Adrenal gland (tissue), 12 donors: ENCODE results near the gene KDM4D. TPM values are rescaled to one million over a fixed set of nuclear protein-coding genes. Genes with fewer than 3 reads are reported as not detected.
A peak's percentile ranks its signal among the peaks of the same experiment; 100 is the strongest.

ENCODE experiments used
- DNase-seq, 7 donors: peaks; one replicate each; pipeline ENCODE4 v3.0.0-alpha.2; 2019 to 2020
- H3K27ac ChIP-seq, 5 donors: fragments of 200-600 bp; sonication (generic) in 4 of 5; 1 replicate in 3 of 5; 2 replicates in 2 of 5; pipeline versions ENCODE4 v1.5.1 to v1.8.0; 2016 to 2020; ENCODE audit warnings: mild to moderate bottlenecking in 1 of 5
- H3K27me3 ChIP-seq: fragments of 200-600 bp; 2 replicates; pipeline ENCODE4 v1.8.0; 2021
- H3K36me3 ChIP-seq, 2 donors: fragments of 200-600 bp; replicated peaks in 1 of 2; 1 replicate in 1 of 2; 2 replicates in 1 of 2; pipeline versions ENCODE4 v1.5.1 to v1.8.0; 2018 to 2022
- H3K4me1 ChIP-seq, 2 donors: fragments of 200-600 bp; replicated peaks in 1 of 2; 1 replicate in 1 of 2; 2 replicates in 1 of 2; pipeline versions ENCODE4 v1.5.1 to v1.8.0; 2018 to 2021
- H3K4me3 ChIP-seq, 4 donors: fragments of 200-600 bp; sonication (generic) in 3 of 4; one replicate each; pipeline ENCODE4 v1.5.1; 2016 to 2018
- H3K9me3 ChIP-seq, 3 donors: fragments of 200-600 bp; sonication (generic) in 1 of 3; replicated peaks in 1 of 3; 1 replicate in 2 of 3; 2 replicates in 1 of 3; pipeline versions ENCODE4 v1.5.1 to v1.8.0; 2016 to 2021
- POLR2A ChIP-seq, 2 donors: fragments of 450-650 bp; IDR thresholded peaks; one replicate each; pipeline ENCODE4 v1.6.1; 2017; ENCODE audit warnings: antibody characterized with exemption in 2 of 2, mild to moderate bottlenecking in 2 of 2, moderate library complexity in 1 of 2
- WGBS, 4 donors: extraction: QIAGEN DNeasy Blood & Tissue Kit in 2 of 4; methylation state at CpG; one replicate each; pipeline versions ENCODE4 v1.1.5 to v1.1.7; 2013 to 2017; 5-methylcytosine and 5-hydroxymethylcytosine counted together
- intact Hi-C, 2 donors: fragments of 100-400 bp; cut with DNase I; formaldehyde crosslinking; loops; one replicate each; pipeline versions ENCODE4 v1.14.1 to v1.15.0; 2022 to 2023
- polyA plus RNA-seq, 3 donors: library from polyadenylated mRNA; stranded (reverse); fragments of 200-250 nt in 2 of 3; fragments of 350-450 nt in 1 of 3; fragmentation: Illumina TruSeq in 1 of 3; extraction: RNeasy Lipid Tissue Mini Kit (QIAGEN cat#74804) in 1 of 3; gene quantifications; one replicate each; pipeline ENCODE4 v1.2.3, GENCODE V29; 2013 to 2014
- total RNA-seq, 9 donors: library from RNA; depleted of rRNA in 4 of 9; stranded (reverse); fragments of >200 nt in 4 of 9; fragments of 120-200 nt in 1 of 9; fragmentation: NEBNext Ultra II Directional in 1 of 9; extraction: Animal tissue kit (Norgen Biotek cat#: 25700) in 1 of 9; gene quantifications; one replicate each; pipeline versions ENCODE4 v1.1.0 to v1.2.4, GENCODE V29; 2013 to 2023
- TF ChIP-seq, protein P1 (sequence below), 6 experiments: fragments of 450-650 bp in 4 of 6; fragments of 200-600 bp in 2 of 6; sonication (generic) in 1 of 6; IDR thresholded peaks; 1 replicate in 5 of 6; 2 replicates in 1 of 6; pipeline versions ENCODE4 v1.5.1 to v1.8.0; 2016 to 2021; ENCODE audit warnings: antibody characterized with exemption in 6 of 6, mild to moderate bottlenecking in 2 of 6, moderate library complexity in 1 of 6
- donor health status: healthy with polysubstance abuse.
- donor health status: Bipolar disorder and iron deficiency.
- donor health status: DM: yes; HTN: yes; CAD: no.
- donor health status: DM: no; HTN: no; CAD: no.
- donor health status: DM: no; HTN: no; CAD: no.
- donor health status: DM: yes; HTN: yes; CAD: no.

KDM4D gene
- total and polyA plus RNA-seq, 12 donors = 0.40 to 2.4 (median 1.2) TPM

DNA sequence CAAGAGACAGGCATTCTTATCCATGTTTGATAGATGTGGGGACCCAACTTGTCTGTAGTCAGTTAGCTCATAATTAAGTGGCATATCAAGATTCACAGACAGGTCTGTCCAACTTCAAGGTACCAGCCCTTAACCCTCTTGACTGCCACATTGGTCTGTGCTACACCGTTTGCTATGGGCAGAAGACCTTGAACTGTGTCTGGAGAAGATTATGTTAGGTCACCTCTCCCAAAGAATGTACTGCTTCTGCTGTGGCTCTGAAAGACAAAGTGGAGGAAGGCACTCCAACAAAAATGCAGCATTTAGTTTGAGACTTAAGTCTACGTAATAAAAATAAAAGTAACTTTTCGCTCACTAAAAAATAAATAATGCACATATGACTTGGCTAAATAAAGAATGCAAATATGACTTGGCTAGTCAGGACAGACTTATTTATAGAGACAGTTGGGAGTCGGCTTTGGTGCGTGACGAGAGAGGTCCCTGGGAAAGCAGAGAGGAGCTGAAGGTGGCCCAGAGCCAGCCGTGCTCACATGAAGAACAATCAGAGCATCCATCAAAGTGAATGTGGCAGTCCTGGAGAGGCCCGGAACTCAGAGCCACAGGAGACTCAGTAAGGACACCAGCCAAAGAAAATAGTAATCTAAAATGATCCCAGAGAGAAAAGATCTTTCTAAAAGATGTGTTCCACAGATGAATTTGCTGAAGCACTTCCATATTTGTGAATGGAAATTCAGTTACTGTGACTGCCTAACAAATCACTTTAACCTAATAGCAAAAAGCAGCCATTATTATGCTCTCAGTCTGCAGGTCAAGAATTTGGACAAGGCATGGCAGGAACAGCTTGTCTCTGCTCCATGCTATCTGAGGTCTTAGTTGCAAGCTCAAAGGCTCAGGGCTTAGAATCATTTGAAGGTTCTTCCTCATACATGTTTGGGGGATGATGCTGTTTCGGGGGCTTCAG is 35.1 kb upstream of the KDM4D start:
- peak overlapping the region in 3 of 5 donors; percentile 45 to 85 (median 68) for H3K27ac ChIP-seq
- no peak overlapping the region for H3K4me3 ChIP-seq
- 23 to 30% (median 27%) methylated on average over 9 of the region's 9 CpGs for WGBS, 4 donors
- intact Hi-C loops = no loop called here
- H3K27me3 ChIP-seq = no peaks in the 10 kb centered on the region
- no peaks in the 10 kb centered on the region for H3K36me3 ChIP-seq
- TF ChIP-seq, protein P1, sequence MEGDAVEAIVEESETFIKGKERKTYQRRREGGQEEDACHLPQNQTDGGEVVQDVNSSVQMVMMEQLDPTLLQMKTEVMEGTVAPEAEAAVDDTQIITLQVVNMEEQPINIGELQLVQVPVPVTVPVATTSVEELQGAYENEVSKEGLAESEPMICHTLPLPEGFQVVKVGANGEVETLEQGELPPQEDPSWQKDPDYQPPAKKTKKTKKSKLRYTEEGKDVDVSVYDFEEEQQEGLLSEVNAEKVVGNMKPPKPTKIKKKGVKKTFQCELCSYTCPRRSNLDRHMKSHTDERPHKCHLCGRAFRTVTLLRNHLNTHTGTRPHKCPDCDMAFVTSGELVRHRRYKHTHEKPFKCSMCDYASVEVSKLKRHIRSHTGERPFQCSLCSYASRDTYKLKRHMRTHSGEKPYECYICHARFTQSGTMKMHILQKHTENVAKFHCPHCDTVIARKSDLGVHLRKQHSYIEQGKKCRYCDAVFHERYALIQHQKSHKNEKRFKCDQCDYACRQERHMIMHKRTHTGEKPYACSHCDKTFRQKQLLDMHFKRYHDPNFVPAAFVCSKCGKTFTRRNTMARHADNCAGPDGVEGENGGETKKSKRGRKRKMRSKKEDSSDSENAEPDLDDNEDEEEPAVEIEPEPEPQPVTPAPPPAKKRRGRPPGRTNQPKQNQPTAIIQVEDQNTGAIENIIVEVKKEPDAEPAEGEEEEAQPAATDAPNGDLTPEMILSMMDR (IDR thresholded peaks at IDR 0.05) = no peak
- no peak for TF ChIP-seq POLR2A (IDR thresholded peaks at IDR 0.05)
- H3K4me1 ChIP-seq = peaks cover 6 to 18% of the 10 kb centered on the region in 2 donors
- H3K9me3 ChIP-seq = no peaks in the 10 kb centered on the region
- peak; percentile 67 to 96 (median 80) for DNase-seq

DNA sequence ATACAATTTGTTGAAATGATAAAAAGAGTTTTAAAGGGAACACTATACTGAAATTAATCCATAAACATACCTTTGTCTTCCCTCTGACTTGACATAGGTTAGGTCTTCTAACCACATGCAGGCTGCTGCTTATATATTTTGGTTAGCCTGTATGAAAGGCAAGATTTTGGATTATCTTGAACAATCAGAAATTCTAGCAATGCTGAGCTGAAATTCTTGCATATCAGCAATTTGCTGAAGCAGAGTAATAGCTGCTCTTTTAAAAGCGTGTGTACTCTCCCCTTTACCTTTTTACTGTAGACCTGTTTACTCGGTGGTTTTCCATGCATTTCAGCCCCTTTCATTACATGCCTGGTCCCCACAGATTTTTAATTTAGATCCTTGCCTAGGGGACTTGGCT is 34.2 kb upstream of the KDM4D start:
- H3K4me3 ChIP-seq = no peak overlapping the region
- H3K4me1 ChIP-seq = peaks cover 6 to 13% of the 10 kb centered on the region in 2 donors
- WGBS, 4 donors = 81 to 95% (median 89%) methylated on average over 2 of the region's 2 CpGs
- no peak for DNase-seq
- peak overlapping the region in 3 of 5 donors; percentile 35 to 85 (median 45) for H3K27ac ChIP-seq
- H3K27me3 ChIP-seq = no peaks in the 10 kb centered on the region
- intact Hi-C loops = no loop called here
- no peak for TF ChIP-seq POLR2A (IDR thresholded peaks at IDR 0.05)
- H3K9me3 ChIP-seq = no peaks in the 10 kb centered on the region
- no peaks in the 10 kb centered on the region for H3K36me3 ChIP-seq

DNA sequence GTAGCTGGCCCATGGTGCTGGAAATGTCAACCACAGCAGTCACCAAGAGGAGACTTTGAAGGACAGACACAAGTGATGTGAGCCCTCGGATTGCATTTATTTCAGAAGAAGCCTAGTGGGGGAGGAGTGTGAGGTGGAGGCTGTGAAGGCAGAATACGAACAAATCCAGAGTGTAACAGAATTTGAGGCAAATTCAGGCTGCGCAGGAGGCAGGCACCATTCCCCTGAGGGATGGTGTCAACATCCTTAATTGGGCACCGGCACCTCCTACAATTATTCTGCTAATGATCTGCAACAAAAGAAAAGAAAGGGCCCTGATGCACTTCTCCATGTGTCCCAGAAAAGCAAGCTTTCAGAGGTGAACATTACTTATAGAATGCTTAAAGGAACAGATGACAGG is 32.4 kb upstream of the KDM4D start:
- TF ChIP-seq, protein P1 (IDR thresholded peaks at IDR 0.05) = no peak
- no peak for TF ChIP-seq POLR2A (IDR thresholded peaks at IDR 0.05)
- Histone ChIP-seq H3K27me3 (no peaks in the 10 kb centered on the region), H3K27ac (no peak overlapping the region), H3K4me1 (peaks cover 6 to 13% of the 10 kb centered on the region in 2 donors), H3K4me3 (no peak overlapping the region), H3K36me3 (no peaks in the 10 kb centered on the region), H3K9me3 (no peaks in the 10 kb centered on the region)
- no peak for DNase-seq
- WGBS, 4 donors = 86 to 97% (median 93%) methylated on average over 4 of the region's 4 CpGs
- intact Hi-C loops = no loop called here

DNA sequence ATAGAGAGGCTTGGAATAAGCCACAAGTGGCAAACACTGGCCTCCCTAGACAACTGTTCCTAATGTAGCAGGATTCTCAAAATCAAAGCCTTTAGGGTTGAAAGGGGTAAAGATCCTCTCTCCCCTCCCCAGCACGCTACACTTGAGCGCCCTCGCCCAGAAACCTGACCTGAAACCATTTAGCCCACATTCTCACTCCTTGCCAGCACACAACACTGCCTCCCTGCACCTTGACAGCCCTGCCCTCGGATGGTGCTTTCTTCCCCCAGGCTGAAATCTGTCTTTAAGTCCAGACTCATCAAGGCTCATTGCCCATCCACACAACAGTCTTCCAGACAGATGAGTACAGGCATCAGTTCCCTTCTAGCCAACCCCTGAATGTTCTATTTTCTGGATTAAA is 26.7 kb upstream of the KDM4D start:
- no peak for DNase-seq
- H3K4me3 ChIP-seq = no peak overlapping the region
- TF ChIP-seq POLR2A (IDR thresholded peaks at IDR 0.05) = no peak
- TF ChIP-seq, protein P1 (IDR thresholded peaks at IDR 0.05) = no peak
- intact Hi-C loops = no loop called here
- WGBS, 4 donors = 85 to 89% (median 86%) methylated on average over 4 of the region's 4 CpGs
- no peaks in the 10 kb centered on the region for H3K4me1 ChIP-seq
- no peaks in the 10 kb centered on the region for H3K27me3 ChIP-seq
- no peaks in the 10 kb centered on the region for H3K36me3 ChIP-seq
- no peak overlapping the region for H3K27ac ChIP-seq
- no peaks in the 10 kb centered on the region for H3K9me3 ChIP-seq
